GM19193 (cell line): Measurements from ENCODE around the gene METAP1D.

Experiments used
- POLR2A ChIP-seq: IDR thresholded peaks from 4 replicates; pipeline ENCODE4 v1.6.1; 2011; ENCODE audit not compliant: insufficient read depth, insufficient read length; ENCODE audit errors: extremely low read depth

METAP1D gene

DNA sequence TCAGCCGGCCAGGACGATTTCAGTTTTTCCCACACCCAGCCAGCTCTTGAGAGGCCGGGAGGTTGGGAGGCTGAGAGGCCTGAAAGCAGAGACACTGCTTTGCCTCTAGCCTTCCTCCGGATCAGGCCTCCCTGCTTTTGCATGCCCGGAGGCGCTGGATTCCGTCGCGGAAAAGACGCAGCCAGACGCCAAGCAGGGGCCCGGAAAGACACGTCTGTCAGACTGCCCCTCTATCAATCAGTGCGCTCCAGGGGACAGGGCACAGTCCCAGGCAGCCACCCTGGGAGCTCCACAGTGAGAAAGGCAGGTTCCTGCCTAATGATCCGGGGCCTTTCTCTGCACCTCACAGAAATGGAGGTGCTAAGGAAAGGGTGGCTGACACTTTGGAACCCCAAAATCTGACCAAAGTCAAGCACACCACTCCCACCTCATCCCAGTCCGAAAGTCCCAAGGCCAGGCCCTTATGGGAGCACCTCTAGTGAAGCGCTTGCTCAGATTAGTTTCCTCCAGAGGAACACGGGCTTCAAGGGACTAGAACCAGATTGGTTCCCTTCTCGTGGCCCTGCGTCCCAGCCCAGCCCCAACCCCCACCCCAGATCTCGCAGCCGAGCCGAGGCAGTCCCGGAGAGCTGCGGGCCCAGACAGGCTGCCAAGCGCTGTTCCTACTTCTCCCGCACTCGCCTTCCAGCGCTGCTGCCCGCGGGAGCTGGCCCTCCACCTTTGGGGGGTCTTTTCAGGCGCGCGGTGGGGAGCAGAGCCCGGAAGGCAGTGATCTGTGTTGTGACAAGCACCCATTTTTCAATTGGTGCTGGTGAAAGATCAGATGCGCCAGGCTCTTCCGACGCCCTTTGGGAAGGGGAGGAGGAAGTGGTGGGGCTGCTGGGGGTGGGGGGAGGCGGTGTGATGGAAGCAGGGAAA is 90.5 kb downstream of the METAP1D start:
- TF ChIP-seq POLR2A, result no peak

- no peak for TF ChIP-seq POLR2A
These were observed 91.4 kb downstream of the METAP1D start for GRCh38 chr2:172091000-172091641.

DNA sequence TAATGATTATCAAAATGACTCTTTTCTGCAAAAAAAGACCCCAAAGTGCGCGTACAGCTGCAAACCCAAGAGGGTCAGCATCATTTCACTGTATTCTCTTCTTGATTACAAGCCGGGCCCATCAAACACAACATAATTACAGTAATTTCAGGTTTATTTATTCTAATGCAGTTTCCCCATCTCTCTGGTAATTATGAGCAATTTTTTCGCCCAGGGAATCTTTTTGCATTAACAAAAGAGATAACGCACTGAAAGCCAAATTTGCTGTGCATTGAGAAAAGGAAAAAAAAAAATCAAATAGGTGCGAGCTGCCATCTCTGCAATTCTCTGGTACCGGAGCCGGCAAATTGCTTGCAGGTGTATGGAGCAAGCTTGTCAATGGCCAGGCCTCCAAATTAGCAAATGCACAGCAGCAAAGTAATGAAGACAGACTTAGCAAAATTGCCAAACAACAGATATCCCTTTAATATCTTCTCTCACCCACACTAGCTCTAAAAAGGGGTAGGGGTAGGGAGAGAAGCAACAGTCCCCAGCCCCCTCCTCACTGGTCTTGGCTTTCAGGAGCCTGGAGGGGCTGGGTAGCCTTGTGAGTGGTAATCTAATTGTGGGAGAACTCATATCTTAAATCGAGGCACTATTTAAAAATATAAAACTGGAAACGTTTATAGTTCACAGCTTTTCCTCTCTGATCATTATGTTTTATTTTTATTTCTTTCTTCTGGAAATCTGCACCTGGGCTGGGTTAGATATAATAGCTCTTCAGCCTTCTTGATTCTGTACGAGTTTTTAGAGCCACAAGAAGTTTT is 92.2 kb downstream of the METAP1D start:
- no peak for TF ChIP-seq POLR2A

DNA sequence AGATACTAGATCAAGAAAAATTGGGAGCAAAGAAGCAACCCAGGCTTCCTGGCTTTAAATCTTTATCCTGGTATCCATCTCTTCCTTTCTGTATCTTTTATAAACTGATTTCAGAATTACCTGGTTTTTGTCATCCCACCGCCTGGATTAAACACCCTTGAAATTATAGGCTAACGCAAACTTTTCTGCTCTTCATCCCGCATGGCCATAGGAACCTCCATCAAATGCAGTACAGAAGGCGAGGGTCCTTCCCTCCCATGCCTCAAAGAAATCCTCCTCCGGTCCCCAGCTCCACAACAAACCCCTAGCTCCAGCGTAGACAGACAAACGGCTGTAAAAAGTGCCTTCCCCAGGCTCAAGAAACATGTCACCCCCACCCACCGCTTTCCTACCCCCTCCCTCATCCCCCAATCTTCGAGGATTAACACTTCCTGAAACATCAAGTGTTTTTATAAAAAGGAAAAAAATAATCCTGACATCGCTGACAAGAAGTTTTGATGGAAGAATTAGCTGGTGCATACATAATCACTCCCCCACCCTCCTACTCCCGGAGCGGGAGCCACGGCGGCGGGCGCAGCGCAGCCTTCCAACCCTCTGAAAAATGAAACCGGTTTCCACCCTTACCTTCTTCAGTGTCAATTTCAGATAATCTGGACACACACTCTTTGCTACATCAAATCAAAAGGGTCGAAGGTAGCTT is 93.1 kb downstream of the METAP1D start:
- TF ChIP-seq POLR2A, result no peak

DNA sequence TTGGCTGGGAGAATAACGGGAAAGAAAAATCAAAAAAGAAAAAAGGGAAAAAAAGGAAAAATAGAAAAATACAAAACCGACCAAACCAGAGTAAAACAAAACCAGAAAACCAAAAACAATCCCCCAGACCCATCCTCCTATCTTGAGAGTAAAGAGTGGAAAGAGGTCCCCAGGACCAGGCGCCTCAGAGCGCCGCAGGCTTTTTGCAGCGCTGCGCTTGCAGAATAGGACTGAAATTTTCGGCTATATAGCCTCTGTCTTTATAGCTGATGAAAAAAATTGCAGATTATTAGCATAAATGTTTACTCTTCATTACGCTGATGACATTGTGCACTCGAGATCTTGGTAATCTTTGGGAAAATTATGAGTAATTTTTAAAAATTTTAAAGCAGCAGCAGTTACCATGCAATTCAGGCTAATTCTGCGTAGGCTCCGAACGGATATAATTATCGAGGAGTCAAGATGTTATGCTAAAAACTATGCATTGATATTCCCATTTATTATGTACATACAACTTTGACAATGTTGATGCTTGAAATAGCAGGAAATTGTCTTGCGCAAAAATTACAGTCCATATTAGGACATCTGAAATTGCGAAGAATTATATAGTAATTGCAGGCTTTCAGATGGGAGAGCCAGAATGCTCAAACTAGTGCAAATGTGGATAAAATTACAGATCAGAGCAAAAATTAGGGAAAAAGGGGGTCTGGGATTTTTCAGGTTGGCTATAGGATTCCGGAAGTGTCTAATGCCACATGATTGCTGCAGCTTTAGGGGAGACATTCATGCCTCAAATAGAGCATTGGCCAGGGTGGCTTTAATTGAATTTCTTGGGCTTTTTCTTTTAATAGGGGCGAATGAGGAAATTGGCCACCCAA is 93.9 kb downstream of the METAP1D start:
- TF ChIP-seq POLR2A, result no peak

- no peak for TF ChIP-seq POLR2A
These were observed 94.8 kb downstream of the METAP1D start for GRCh38 chr2:172094294-172095145.

DNA sequence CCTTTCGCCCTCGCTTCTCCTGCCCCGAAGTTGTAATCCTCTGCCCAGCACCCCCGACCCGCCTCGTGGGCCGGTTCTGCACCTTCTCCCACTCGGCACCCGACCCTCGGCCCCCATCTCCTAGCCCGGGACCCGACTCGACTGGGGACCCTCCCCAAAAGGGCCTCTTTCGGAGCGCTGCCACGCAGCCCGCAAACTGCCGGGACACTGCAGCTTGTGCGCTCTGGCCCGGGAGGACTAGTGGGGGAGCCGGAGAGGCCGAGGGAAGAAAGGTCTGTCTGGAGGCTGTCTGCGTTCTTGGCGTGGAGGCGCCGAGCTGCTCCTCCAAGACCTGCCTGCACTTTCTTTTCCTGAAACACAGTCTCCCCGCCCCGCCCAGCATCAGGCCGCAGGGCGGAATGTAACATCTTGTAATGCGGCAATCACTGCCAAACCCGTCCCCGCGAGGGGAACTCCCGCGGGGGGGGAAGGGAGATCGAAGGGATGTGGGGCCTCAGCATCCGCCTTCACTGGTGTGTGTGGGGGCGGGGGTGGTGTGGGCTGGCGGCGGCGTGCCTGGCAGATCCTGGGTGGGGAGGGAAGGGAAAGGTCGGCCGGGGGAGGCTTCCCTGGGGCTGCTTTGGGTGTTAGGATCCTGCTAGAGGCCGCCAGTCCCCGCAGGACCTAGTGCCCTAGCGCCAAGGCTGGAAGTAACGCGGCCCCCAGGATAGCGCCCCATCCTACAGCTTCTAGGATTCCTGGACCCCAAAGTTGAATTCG is 95.6 kb downstream of the METAP1D start:
- TF ChIP-seq POLR2A, result no peak

DNA sequence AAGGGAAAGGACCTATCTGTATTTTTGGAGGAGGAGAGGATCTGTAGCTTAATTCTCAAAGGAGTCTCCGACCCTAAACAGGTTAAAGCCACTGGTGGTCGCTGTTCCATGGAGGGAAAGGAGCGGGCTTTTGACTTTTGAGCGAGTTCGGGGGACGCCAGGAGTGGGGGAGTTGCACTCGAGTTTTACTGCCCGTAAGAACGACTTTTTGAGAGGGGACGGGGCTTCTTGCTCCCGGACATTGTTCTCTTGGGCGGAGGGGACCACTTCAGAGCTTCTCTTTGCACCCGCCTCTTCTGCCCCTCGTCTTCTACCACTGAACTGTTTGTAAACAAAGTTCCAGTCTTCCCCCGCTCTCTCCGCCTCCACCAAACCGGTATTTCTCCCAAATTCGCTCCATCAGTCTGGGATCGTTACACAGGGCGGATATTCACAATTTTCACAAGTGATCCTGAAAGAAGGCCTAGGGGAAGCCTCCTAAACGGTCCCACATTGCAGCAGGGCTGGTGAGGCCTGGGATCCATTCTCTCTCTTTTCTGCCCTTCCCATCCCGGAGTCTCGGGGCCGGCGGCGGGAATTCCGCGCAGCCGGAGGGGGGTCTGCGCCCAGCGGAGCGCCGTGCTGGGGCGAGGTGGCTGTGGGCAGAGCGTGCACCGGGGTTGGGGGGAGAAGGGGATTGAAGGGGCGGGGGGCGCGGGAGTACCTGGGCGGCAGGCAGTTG is 96.3 kb downstream of the METAP1D start:
- TF ChIP-seq POLR2A, result no peak

- no peak for TF ChIP-seq POLR2A
These were observed 97.1 kb downstream of the METAP1D start for GRCh38 chr2:172096626-172097547.

DNA sequence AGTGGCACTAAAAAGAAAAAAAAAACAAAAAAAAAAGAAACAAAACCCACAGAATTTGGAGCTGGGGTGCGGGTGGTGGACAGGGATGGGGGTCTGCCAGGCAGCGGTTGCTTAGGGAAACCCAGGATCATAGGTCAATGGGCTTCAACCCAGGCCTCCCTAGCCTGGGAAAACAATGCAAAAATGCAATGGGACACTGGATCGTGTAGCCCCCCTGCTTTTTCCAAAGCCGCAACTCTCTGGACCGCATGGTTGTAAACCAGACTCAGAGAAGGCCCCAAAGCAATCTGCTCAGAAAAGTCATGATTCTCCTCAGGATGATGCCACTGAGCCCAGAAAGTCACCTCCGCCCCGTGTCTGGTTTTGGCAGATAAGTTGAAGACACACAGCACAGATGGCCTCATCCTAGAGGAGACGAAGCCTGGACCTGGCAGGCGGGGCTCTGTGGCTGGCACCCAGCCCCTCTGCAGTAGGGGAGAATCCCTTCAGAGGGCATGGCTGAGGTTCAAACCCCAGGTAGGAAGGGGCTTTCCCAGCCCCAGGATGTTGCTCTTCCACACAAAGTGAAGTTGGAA is 97.9 kb downstream of the METAP1D start:
- no peak for TF ChIP-seq POLR2A
